Measurements from ENCODE around the gene S100A12. TPM values are rescaled to one million over a fixed set of nuclear protein-coding genes. Genes with fewer than 3 reads are reported as not detected.
A peak's percentile ranks its signal among the peaks of the same experiment; 100 is the strongest.

S100A12 gene
- total RNA-seq, 4 donors from 2014 or later: not detected

- Histone ChIP-seq H3K9me3 (no peaks in the 10 kb centered on the region), H3K36me3 (no peaks in the 10 kb centered on the region), H3K4me1 (no peaks in the 10 kb centered on the region), H3K4me3 (no peak within 1 kb of the TSS), H3K27me3 (no peaks in the 10 kb centered on the region), H3K27ac (no peak within 1 kb of the TSS)
- 69 to 72% methylated on average over 7 of the region's 7 CpGs for WGBS, 2 donors
- peak; percentile 27 to 56 for DNase-seq (ENCODE audit: low spot score in 2 of 2)
- TF ChIP-seq POLR2A (IDR thresholded peaks at IDR 0.05) (no peak), EP300 (IDR thresholded peaks at IDR 0.05) (peak in 1 of 2 donors; percentile 51), CTCF (IDR thresholded peaks at IDR 0.05) (no peak)
Measured at GRCh38 chr1:153390938-153391710, 15.7 kb upstream of the S100A12 start, which contains the start of gene S100A8. S100A8 (minus strand) TSS chr1:153391073; CDS start chr1:153390535, 538 bp downstream.

GRCh38 chr1:153389973-153390879 lies 14.8 kb upstream of the S100A12 start:
- no peaks in the 10 kb centered on the region for H3K9me3 ChIP-seq
- no peak for DNase-seq (ENCODE audit: low spot score in 2 of 2)
- H3K27ac ChIP-seq: no peak overlapping the region
- 69 to 77% methylated on average over 17 of the region's 17 CpGs for WGBS, 2 donors
- H3K4me1 ChIP-seq: no peaks in the 10 kb centered on the region
- no peak overlapping the region for H3K4me3 ChIP-seq
- no peaks in the 10 kb centered on the region for H3K36me3 ChIP-seq
- H3K27me3 ChIP-seq: no peaks in the 10 kb centered on the region
- TF ChIP-seq EP300 (IDR thresholded peaks at IDR 0.05) (no peak), POLR2A (IDR thresholded peaks at IDR 0.05) (no peak), CTCF (IDR thresholded peaks at IDR 0.05) (no peak)

- no peaks in the 10 kb centered on the region for H3K36me3 ChIP-seq
- 76 to 97% methylated on average over 1 of the region's 1 CpG for WGBS, 2 donors
- H3K4me3 ChIP-seq: no peak overlapping the region
- no peaks in the 10 kb centered on the region for H3K4me1 ChIP-seq
- H3K27me3 ChIP-seq: no peaks in the 10 kb centered on the region
- DNase-seq (ENCODE audit: low spot score in 2 of 2): no peak
- TF ChIP-seq EP300 (IDR thresholded peaks at IDR 0.05): no peak
- TF ChIP-seq POLR2A (IDR thresholded peaks at IDR 0.05): no peak
- no peak for TF ChIP-seq CTCF (IDR thresholded peaks at IDR 0.05)
- H3K9me3 ChIP-seq: no peaks in the 10 kb centered on the region
- no peak overlapping the region for H3K27ac ChIP-seq
Measured at GRCh38 chr1:153389401-153389800, 14.0 kb upstream of the S100A12 start.

- H3K4me1 ChIP-seq: no peaks in the 10 kb centered on the region
- TF ChIP-seq POLR2A (IDR thresholded peaks at IDR 0.05) (no peak), CTCF (IDR thresholded peaks at IDR 0.05) (no peak), EP300 (IDR thresholded peaks at IDR 0.05) (no peak)
- peaks cover 0 to 3% (median 0%) of the 10 kb centered on the region in 4 donors for H3K9me3 ChIP-seq
- no peaks in the 10 kb centered on the region for H3K27me3 ChIP-seq
- no peaks in the 10 kb centered on the region for H3K36me3 ChIP-seq
- H3K27ac ChIP-seq: no peak overlapping the region
- WGBS, 2 donors: 70 to 80% methylated on average over 4 of the region's 4 CpGs
- no peak overlapping the region for H3K4me3 ChIP-seq
- no peak for DNase-seq (ENCODE audit: low spot score in 2 of 2)
Measured at GRCh38 chr1:153387785-153388184, 12.4 kb upstream of the S100A12 start.
